Stomach (tissue), 9 donors: Measurements from ENCODE around the gene PCGF3. TPM values are rescaled to one million over a fixed set of nuclear protein-coding genes. Genes with fewer than 3 reads are reported as not detected.

Experiments used
- DNase-seq, 2 donors: peaks; one replicate each; pipeline versions ENCODE4 v3.0.0 to v3.0.0-alpha.2; 2013 to 2019
- H3K27ac ChIP-seq, 5 donors: fragments of 200-600 bp in 4 of 5; sonication (generic) in 4 of 5; one replicate each; pipeline ENCODE4 v1.5.1; 2013 to 2019; ENCODE audit warnings: mild to moderate bottlenecking in 1 of 5, moderate library complexity in 1 of 5
- H3K27me3 ChIP-seq, 3 donors: fragments of 200-600 bp; sonication (generic); one replicate each; pipeline ENCODE4 v1.5.1; 2017 to 2019; ENCODE audit warnings: mixed run types in 1 of 3
- H3K36me3 ChIP-seq, 4 donors: fragments of 200-600 bp; sonication (generic); 1 replicate in 3 of 4; 2 replicates in 1 of 4; pipeline ENCODE4 v1.5.1; 2016 to 2019
- H3K4me1 ChIP-seq, 4 donors: fragments of 200-600 bp; sonication (generic); one replicate each; pipeline ENCODE4 v1.5.1; 2016 to 2019
- H3K4me3 ChIP-seq, 4 donors: fragments of 200-600 bp; sonication (generic) in 3 of 4; one replicate each; pipeline ENCODE4 v1.5.1; 2016 to 2019; ENCODE audit warnings: mild to moderate bottlenecking in 1 of 4
- H3K9me3 ChIP-seq, 4 donors: fragments of 200-600 bp; sonication (generic); one replicate each; pipeline ENCODE4 v1.5.1; 2016 to 2019
- CTCF ChIP-seq, 7 experiments: fragments of 450-650 bp in 4 of 7; fragments of 200-600 bp in 3 of 7; sonication (generic) in 3 of 7; IDR thresholded peaks; one replicate each; pipeline ENCODE4 v1.5.1; 2016 to 2019; ENCODE audit warnings: antibody characterized with exemption in 7 of 7, control low read depth in 2 of 7, mild to moderate bottlenecking in 1 of 7
- EP300 ChIP-seq: sonication (generic); formaldehyde crosslinking; IDR thresholded peaks from one replicate; pipeline ENCODE4 v1.6.1; 2017; ENCODE audit warnings: antibody characterized with exemption
- POLR2A ChIP-seq, 4 donors: fragments of 450-650 bp; IDR thresholded peaks; one replicate each; pipeline ENCODE4 v1.6.1; 2016; ENCODE audit warnings: antibody characterized with exemption in 4 of 4, control low read depth in 2 of 4, mild to moderate bottlenecking in 1 of 4, moderate library complexity in 1 of 4
- POLR2AphosphoS5 ChIP-seq, 3 donors: sonication (generic); formaldehyde crosslinking; IDR thresholded peaks; one replicate each; pipeline ENCODE4 v1.6.1; 2016; ENCODE audit warnings: antibody characterized with exemption in 3 of 3
- WGBS, 5 donors: extraction: QIAGEN DNeasy Blood & Tissue Kit in 3 of 5; methylation state at CpG; one replicate each; pipeline versions ENCODE4 v1.1.5 to v1.1.7; 2013 to 2018; 5-methylcytosine and 5-hydroxymethylcytosine counted together
- intact Hi-C: fragments of 100-400 bp; cut with DNase I; formaldehyde crosslinking; loops from one replicate; pipeline ENCODE4 v1.15.1; 2023; ENCODE audit warnings: low total_unique reads
- polyA plus RNA-seq, 3 donors: library from polyadenylated mRNA; stranded (reverse); fragments of 200-250 nt; gene quantifications; one replicate each; pipeline ENCODE4 v1.2.3, GENCODE V29; 2013
- total RNA-seq, 5 donors: library from RNA; depleted of rRNA; stranded (reverse); fragments of >200 nt; gene quantifications; one replicate each; pipeline versions ENCODE4 v1.1.0 to v1.2.3, GENCODE V29; 2014 to 2016
- donor health status: healthy with polysubstance abuse.
- donor health status: Bipolar disorder and iron deficiency.
- donor health status: healthy.

The PCGF3 gene
- total and polyA plus RNA-seq, 8 donors, result 24.7 to 140 (median 62.7) TPM

GRCh38 chr4:657834-658667 lies 47.6 kb upstream of the PCGF3 start:
- no peak for TF ChIP-seq EP300
- no peak for TF ChIP-seq CTCF (IDR thresholded peaks at IDR 0.05)
- TF ChIP-seq POLR2AphosphoS5 (IDR thresholded peaks at IDR 0.05), result no peak
- no peak for TF ChIP-seq POLR2A (IDR thresholded peaks at IDR 0.05)
- intact Hi-C loops, result no loop called here
- Histone ChIP-seq H3K4me1 (peaks cover under 1 to 3% (median 3%) of the 10 kb centered on the region in 4 donors), H3K27me3 (peaks cover 0 to 29% (median 4%) of the 10 kb centered on the region in 3 donors), H3K4me3 (no peak overlapping the region), H3K36me3 (no peaks in the 10 kb centered on the region), H3K9me3 (no peaks in the 10 kb centered on the region), H3K27ac (no peak overlapping the region)
- peak in 1 of 2 donors; percentile 13 for DNase-seq
- 79 to 86% (median 81%) methylated on average over 11 to 27 of the region's 27 CpGs for WGBS, 5 donors

DNA sequence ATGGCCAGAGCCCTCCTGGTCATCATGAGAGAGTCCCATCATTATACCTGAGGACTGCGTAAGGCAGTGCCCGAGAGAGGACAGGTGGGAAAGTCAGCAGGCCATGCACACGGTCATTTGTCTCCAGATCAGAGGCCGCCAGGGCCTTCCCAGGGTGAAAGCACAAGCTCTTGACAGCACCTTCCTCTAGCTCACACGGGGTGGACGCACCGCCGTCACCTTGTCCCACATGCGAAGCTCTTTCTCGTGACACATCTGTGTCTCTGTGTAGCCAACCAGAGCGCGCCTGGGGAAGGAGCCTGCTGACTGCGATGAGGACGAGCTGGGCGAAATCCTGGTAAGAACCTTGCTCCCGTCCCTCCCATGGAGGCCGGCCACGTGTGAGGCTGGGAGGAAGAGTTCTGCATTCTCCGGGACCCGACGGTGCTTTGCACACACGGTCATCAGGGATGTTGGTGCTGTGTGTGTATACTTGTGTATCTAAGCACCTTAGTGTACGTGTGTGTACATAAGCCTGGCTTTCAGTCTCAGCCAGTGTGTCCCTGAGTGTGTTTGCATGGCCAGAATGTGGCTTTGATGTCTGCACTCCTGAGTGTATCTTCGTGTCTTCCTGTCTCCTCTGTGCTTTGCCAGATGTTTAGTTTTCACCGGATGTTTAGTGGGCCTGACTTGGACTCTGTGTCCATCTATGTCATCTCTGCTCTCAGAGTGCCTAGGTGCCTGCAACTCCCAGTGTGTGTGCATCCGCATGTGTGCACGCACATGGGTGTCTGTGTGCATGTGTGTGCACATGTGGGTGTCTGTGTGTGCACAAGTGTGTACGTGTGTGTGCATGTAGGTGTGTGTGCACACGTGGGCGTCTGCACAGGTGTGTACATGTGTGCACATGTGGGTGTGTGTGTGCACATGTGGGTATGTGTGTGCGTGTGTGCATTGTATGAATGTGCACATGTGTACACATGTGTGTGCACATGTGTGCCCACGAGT lies 46.7 kb upstream of the PCGF3 start:
- no peaks in the 10 kb centered on the region for H3K36me3 ChIP-seq
- no peak for TF ChIP-seq POLR2AphosphoS5 (IDR thresholded peaks at IDR 0.05)
- no peak for TF ChIP-seq EP300
- no peaks in the 10 kb centered on the region for H3K9me3 ChIP-seq
- H3K27me3 ChIP-seq, result peaks cover 0 to 32% (median 12%) of the 10 kb centered on the region in 3 donors
- DNase-seq, result peak in 1 of 2 donors; percentile 8
- no peak overlapping the region for H3K27ac ChIP-seq
- WGBS, 5 donors, result 85 to 92% (median 91%) methylated on average over 29 to 32 of the region's 32 CpGs
- H3K4me1 ChIP-seq, result peaks cover 7 to 12% (median 12%) of the 10 kb centered on the region in 4 donors
- intact Hi-C loops, result no loop called here
- H3K4me3 ChIP-seq, result no peak overlapping the region

DNA sequence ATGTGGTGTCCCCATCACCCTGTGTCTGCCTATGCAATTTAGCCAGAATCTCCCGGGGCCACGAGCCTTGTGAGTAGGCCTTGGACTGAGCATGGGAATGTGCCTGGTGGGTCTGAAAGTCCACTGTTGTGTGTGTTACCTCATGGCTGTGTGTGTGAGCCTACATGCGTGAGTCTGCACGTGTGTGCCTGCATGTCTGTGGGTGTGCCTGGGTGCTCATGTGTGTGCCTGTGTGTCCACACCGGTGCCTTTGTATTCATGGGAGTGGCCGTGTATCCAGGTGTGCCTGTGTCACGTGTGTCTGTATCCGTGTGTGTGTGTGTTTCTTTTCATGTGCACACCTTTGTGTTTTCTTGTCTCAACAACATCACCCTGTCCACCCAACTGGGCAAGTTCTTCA lies 45.8 kb upstream of the PCGF3 start:
- DNase-seq, result no peak
- 87 to 94% (median 92%) methylated on average over 8 of the region's 8 CpGs for WGBS, 5 donors

DNA sequence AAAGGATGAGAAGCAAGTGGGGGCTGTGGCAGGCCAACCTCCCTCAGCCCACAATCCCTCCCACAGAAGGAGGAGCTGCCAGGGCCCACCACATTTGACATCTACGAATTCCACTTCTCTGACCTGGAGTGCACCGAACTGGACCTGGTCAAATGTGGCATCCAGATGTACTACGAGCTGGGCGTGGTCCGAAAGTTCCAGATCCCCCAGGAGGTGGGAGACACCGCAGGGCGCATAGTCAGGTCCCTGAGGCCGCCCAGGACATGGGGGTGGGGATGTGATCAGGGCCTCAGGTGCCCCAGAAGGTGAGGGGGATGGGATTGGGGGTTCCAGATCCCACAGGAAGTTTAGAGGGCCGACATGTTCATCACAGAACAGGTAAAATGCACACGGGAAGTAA lies 45.2 kb upstream of the PCGF3 start:
- H3K36me3 ChIP-seq, result no peaks in the 10 kb centered on the region
- no peaks in the 10 kb centered on the region for H3K9me3 ChIP-seq
- H3K27ac ChIP-seq, result no peak overlapping the region
- H3K4me3 ChIP-seq, result no peak overlapping the region
- peaks cover 7 to 21% (median 18%) of the 10 kb centered on the region in 4 donors for H3K4me1 ChIP-seq
- H3K27me3 ChIP-seq, result peaks cover 0 to 34% (median 8%) of the 10 kb centered on the region in 3 donors
- DNase-seq, result no peak
- WGBS, 5 donors, result 91 to 96% (median 94%) methylated on average over 10 of the region's 10 CpGs
- intact Hi-C loops, result no loop called here
- TF ChIP-seq POLR2A (IDR thresholded peaks at IDR 0.05) (no peak), POLR2AphosphoS5 (IDR thresholded peaks at IDR 0.05) (no peak), CTCF (IDR thresholded peaks at IDR 0.05) (no peak), EP300 (no peak)

More for the DNA sequence above, 45.8 kb upstream of the PCGF3 start:
- intact Hi-C loops, result no loop called here
- no peaks in the 10 kb centered on the region for H3K36me3 ChIP-seq
- H3K4me1 ChIP-seq, result peaks cover 7 to 21% (median 18%) of the 10 kb centered on the region in 4 donors
- peaks cover 0 to 36% (median 11%) of the 10 kb centered on the region in 3 donors for H3K27me3 ChIP-seq
- TF ChIP-seq CTCF (IDR thresholded peaks at IDR 0.05) (no peak), EP300 (no peak), POLR2AphosphoS5 (IDR thresholded peaks at IDR 0.05) (no peak)
- no peaks in the 10 kb centered on the region for H3K9me3 ChIP-seq
- H3K27ac ChIP-seq, result no peak overlapping the region
- H3K4me3 ChIP-seq, result no peak overlapping the region
